Measurements from ENCODE around the gene IFRD1.

IFRD1 gene

DNA sequence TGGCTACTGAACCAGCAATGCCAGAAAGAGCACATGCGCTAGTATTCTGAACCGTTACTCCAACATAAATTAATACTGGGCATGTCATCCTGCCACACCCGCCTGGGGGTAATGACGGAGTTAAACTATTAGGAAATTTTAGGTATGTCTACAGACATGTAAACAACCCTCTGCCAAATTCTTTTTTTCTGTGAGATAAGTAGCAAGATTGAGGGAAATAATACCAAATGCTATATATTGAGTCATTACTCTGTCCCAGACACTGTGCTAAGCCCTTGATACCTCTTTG, 37.9 kb downstream of the IFRD1 start:
- Histone ChIP-seq H4K20me1 (ENCODE audit: insufficient read depth, low read length) (no peaks in the 10 kb centered on the region), H3K4me3 (ENCODE audit: low read length) (no peak overlapping the region), H3K79me2 (ENCODE audit: low read length) (no peaks in the 10 kb centered on the region), H3K27ac (ENCODE audit: low read length) (no peak overlapping the region), H3K9me3 (ENCODE audit: insufficient read depth, low read length) (no peaks in the 10 kb centered on the region), H2AFZ (ENCODE audit: low read depth, low read length) (no peak overlapping the region), H3K9ac (ENCODE audit: low read length) (no peak overlapping the region), H3K4me2 (ENCODE audit: low read length) (no peak overlapping the region), H3K27me3 (ENCODE audit: low read depth, low read length) (no peaks in the 10 kb centered on the region), H3K4me1 (ENCODE audit: low read length) (peaks cover 13% of the 10 kb centered on the region), H3K36me3 (replicated peaks; ENCODE audit: low read depth, low read length) (peaks cover 9% of the 10 kb centered on the region)
- TF ChIP-seq, protein P1, sequence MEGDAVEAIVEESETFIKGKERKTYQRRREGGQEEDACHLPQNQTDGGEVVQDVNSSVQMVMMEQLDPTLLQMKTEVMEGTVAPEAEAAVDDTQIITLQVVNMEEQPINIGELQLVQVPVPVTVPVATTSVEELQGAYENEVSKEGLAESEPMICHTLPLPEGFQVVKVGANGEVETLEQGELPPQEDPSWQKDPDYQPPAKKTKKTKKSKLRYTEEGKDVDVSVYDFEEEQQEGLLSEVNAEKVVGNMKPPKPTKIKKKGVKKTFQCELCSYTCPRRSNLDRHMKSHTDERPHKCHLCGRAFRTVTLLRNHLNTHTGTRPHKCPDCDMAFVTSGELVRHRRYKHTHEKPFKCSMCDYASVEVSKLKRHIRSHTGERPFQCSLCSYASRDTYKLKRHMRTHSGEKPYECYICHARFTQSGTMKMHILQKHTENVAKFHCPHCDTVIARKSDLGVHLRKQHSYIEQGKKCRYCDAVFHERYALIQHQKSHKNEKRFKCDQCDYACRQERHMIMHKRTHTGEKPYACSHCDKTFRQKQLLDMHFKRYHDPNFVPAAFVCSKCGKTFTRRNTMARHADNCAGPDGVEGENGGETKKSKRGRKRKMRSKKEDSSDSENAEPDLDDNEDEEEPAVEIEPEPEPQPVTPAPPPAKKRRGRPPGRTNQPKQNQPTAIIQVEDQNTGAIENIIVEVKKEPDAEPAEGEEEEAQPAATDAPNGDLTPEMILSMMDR (IDR thresholded peaks at IDR 0.05; ENCODE audit: low read depth, low read length), result no peak
- no peak for TF ChIP-seq EZH2phosphoT487 (IDR thresholded peaks at IDR 0.05; ENCODE audit: low read depth)

DNA sequence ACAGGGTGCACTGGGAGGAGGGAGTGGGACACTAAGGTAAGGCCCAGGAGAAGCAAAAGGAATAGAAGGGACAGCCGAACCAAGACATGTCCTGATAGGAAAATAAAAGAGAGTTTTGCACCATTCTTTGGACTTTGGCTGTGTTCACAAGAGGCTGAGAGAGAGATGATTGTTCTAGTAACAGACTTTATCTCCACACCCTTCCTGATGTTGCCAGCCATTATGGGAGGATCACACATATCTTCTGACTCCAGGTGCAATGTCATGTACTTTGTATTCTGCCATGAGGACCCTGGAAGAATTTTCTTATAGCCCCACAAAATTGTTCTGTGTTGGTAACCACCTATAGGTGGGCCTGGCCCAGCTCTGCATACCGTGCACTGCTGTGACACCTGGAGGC, 41.9 kb downstream of the IFRD1 start:
- H3K4me3 ChIP-seq (ENCODE audit: low read length), result no peak overlapping the region
- H3K9me3 ChIP-seq (ENCODE audit: insufficient read depth, low read length), result no peaks in the 10 kb centered on the region
- TF ChIP-seq, protein P1 (IDR thresholded peaks at IDR 0.05; ENCODE audit: low read depth, low read length), result no peak
- TF ChIP-seq EZH2phosphoT487 (IDR thresholded peaks at IDR 0.05; ENCODE audit: low read depth), result no peak
- no peaks in the 10 kb centered on the region for H4K20me1 ChIP-seq (ENCODE audit: insufficient read depth, low read length)
- no peak overlapping the region for H3K9ac ChIP-seq (ENCODE audit: low read length)
- peaks cover 9% of the 10 kb centered on the region for H3K36me3 ChIP-seq (replicated peaks; ENCODE audit: low read depth, low read length)
- H2AFZ ChIP-seq (ENCODE audit: low read depth, low read length), result no peak overlapping the region
- H3K27me3 ChIP-seq (ENCODE audit: low read depth, low read length), result no peaks in the 10 kb centered on the region; the same call in 1 of the 2 replicates
- no peak overlapping the region for H3K4me2 ChIP-seq (ENCODE audit: low read length)
- no peak overlapping the region for H3K27ac ChIP-seq (ENCODE audit: low read length)
- peaks cover 42% of the 10 kb centered on the region for H3K4me1 ChIP-seq (ENCODE audit: low read length)
- no peaks in the 10 kb centered on the region for H3K79me2 ChIP-seq (ENCODE audit: low read length)

DNA sequence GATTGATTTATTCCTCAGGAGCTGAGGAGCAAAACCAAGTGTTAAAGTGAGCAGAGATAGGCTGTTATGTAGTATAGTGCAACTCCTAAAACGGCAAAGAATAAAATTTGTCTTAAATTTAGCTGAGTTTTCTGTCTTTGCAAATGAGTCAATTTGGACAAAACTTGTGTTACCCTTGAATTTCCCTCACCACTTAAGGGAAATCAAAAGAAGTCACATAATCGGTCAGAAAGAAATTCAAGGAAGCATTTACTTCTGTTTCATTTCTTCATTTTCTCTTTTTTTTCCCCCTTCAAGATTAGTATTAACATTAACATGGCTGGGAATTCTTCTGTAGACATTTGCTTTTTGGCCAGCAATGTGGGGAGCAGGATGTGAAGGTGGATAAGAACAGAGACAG, 44.4 kb downstream of the IFRD1 start:
- Histone ChIP-seq H3K36me3 (replicated peaks; ENCODE audit: low read depth, low read length) (peaks cover 5% of the 10 kb centered on the region), H2AFZ (ENCODE audit: low read depth, low read length) (no peak overlapping the region), H3K4me3 (ENCODE audit: low read length) (no peak overlapping the region), H3K9me3 (ENCODE audit: insufficient read depth, low read length) (no peaks in the 10 kb centered on the region), H3K4me2 (ENCODE audit: low read length) (peak overlapping the region; percentile 41), H3K27me3 (ENCODE audit: low read depth, low read length) (no peaks in the 10 kb centered on the region; the same call in 1 of the 2 replicates), H3K4me1 (ENCODE audit: low read length) (peaks cover 46% of the 10 kb centered on the region), H3K9ac (ENCODE audit: low read length) (no peak overlapping the region), H3K79me2 (ENCODE audit: low read length) (no peaks in the 10 kb centered on the region), H3K27ac (ENCODE audit: low read length) (no peak overlapping the region), H4K20me1 (ENCODE audit: insufficient read depth, low read length) (no peaks in the 10 kb centered on the region)
- TF ChIP-seq EZH2phosphoT487 (IDR thresholded peaks at IDR 0.05; ENCODE audit: low read depth), result no peak
- TF ChIP-seq, protein P1 (IDR thresholded peaks at IDR 0.05; ENCODE audit: low read depth, low read length), result no peak

DNA sequence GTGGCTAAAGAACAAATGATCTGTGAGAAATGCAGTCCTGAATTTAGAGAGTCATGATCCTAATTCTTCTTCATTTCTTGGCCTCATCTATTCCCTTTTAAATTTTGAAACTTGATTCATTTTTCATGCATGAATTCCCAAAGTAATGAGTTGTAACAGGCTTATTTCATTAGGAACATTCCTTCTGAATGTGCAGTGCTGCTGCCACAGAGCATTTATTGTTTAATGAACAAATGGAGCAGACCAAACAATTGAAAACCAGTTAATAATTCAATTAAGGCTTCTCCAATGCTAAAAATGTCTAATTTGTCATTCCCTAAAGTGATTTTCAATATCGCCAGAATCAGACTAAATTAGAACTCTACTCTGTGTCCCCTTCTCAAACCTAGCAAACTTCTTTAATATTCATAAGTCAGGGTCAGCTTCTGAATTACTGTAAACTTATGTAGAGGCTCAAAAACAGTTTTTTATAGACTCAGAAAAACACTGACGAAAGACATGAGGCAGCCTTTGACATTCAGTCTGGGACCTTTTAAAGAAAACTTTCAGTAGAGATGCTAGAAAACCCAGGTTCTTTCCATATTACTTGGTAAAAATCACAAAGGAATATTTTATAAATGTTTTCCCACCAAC, 45.0 kb downstream of the IFRD1 start:
- no peaks in the 10 kb centered on the region for H4K20me1 ChIP-seq (ENCODE audit: insufficient read depth, low read length)
- H3K79me2 ChIP-seq (ENCODE audit: low read length), result no peaks in the 10 kb centered on the region
- peaks cover 1% of the 10 kb centered on the region for H3K36me3 ChIP-seq (replicated peaks; ENCODE audit: low read depth, low read length)
- H3K27ac ChIP-seq (ENCODE audit: low read length), result no peak overlapping the region
- no peak overlapping the region for H3K9ac ChIP-seq (ENCODE audit: low read length)
- no peaks in the 10 kb centered on the region for H3K9me3 ChIP-seq (ENCODE audit: insufficient read depth, low read length)
- no peak overlapping the region for H3K4me3 ChIP-seq (ENCODE audit: low read length)
- peak overlapping the region; percentile 41; the same call in 1 of the 2 replicates for H3K4me2 ChIP-seq (ENCODE audit: low read length)
- H3K4me1 ChIP-seq (ENCODE audit: low read length), result peaks cover 40% of the 10 kb centered on the region
- no peak for TF ChIP-seq EZH2phosphoT487 (IDR thresholded peaks at IDR 0.05; ENCODE audit: low read depth)
- TF ChIP-seq, protein P1 (IDR thresholded peaks at IDR 0.05; ENCODE audit: low read depth, low read length), result no peak
- H3K27me3 ChIP-seq (ENCODE audit: low read depth, low read length), result no peaks in the 10 kb centered on the region; the same call in 1 of the 2 replicates
- no peak overlapping the region for H2AFZ ChIP-seq (ENCODE audit: low read depth, low read length)

All from OCI-LY3 (cell line).